ENCODE measurements around the gene MGAT4B. TPM values are rescaled to one million over a fixed set of nuclear protein-coding genes. Genes with fewer than 3 reads are reported as not detected.
A peak's percentile ranks its signal among the peaks of the same experiment; 100 is the strongest.

The MGAT4B gene
- total RNA-seq, 4 donors from 2014 or later, result 28.3 to 86.0 (median 61.4) TPM

GRCh38 chr5:179796877-179797608 lies 9.6 kb downstream of the MGAT4B start:
- Histone ChIP-seq H3K27ac (peak overlapping the region; percentile 62 to 81 (median 76)), H3K27me3 (no peaks in the 10 kb centered on the region), H3K9me3 (no peaks in the 10 kb centered on the region), H3K36me3 (peaks cover 0 to 35% of the 10 kb centered on the region in 2 donors), H3K4me3 (peak overlapping the region in 3 of 4 donors; percentile 55 to 65 (median 59)), H3K4me1 (peaks cover 19% of the 10 kb centered on the region in 2 donors)
- intact Hi-C loops (cut with DNase I; ENCODE audit: low total_unique reads) (loop anchor here (1.0 to 5.0 kb wide), 4 partner anchors 35 to 130 kb away; partner anchors contain the start of genes MAML1 and MRNIP), in situ Hi-C loops (cut with MboI; ENCODE audit: low sequenced_read_pairs in 4 of 4) (no loop called here)
- DNase-seq, result peak in 1 of 2 donors; percentile 15
- no peak for TF ChIP-seq CTCF (IDR thresholded peaks at IDR 0.05 in 4 of 5, conservative IDR thresholded peaks at IDR 0.05 in 1 of 5)
- no peak for TF ChIP-seq POLR2A (IDR thresholded peaks at IDR 0.05)
- no peak for ATAC-seq

GRCh38 chr5:179795863-179796833 lies 10.5 kb downstream of the MGAT4B start:
- DNase-seq (peak in 1 of 2 donors; percentile 68), ATAC-seq (peak; percentile 74 to 84)
- Histone ChIP-seq H3K4me3 (peak overlapping the region; percentile 55 to 65 (median 60)), H3K27ac (peak overlapping the region; percentile 62 to 81 (median 76)), H3K9me3 (no peaks in the 10 kb centered on the region), H3K27me3 (no peaks in the 10 kb centered on the region), H3K36me3 (peaks cover 0 to 32% of the 10 kb centered on the region in 2 donors), H3K4me1 (peaks cover 17 to 22% of the 10 kb centered on the region in 2 donors)
- in situ Hi-C loops (cut with MboI; ENCODE audit: low sequenced_read_pairs in 4 of 4), result no loop called here
- intact Hi-C loops (cut with DNase I; ENCODE audit: low total_unique reads), result loop anchor here (1.0 to 5.0 kb wide), 4 partner anchors 34 to 129 kb away; partner anchors contain the start of genes MAML1 and MRNIP
- TF ChIP-seq POLR2A (IDR thresholded peaks at IDR 0.05) (peak; percentile 45 to 46), CTCF (IDR thresholded peaks at IDR 0.05 in 4 of 5, conservative IDR thresholded peaks at IDR 0.05 in 1 of 5) (peak; percentile 60 to 95 (median 84))

- ATAC-seq, result peak in 1 of 2 donors; percentile 2
- Histone ChIP-seq H3K36me3 (peaks cover 0 to 25% of the 10 kb centered on the region in 2 donors), H3K4me1 (peaks cover 17 to 22% of the 10 kb centered on the region in 2 donors), H3K4me3 (peak overlapping the region; percentile 55 to 65 (median 60)), H3K27ac (peak overlapping the region in 2 of 4 donors; percentile 74 to 81), H3K27me3 (no peaks in the 10 kb centered on the region), H3K9me3 (no peaks in the 10 kb centered on the region)
- in situ Hi-C loops (cut with MboI; ENCODE audit: low sequenced_read_pairs in 4 of 4) (no loop called here), intact Hi-C loops (cut with DNase I; ENCODE audit: low total_unique reads) (loop anchor here (5.0 kb wide), 2 partner anchors 63 to 128 kb away; partner anchors contain the start of gene MAML1)
- no peak for TF ChIP-seq POLR2A (IDR thresholded peaks at IDR 0.05)
- TF ChIP-seq CTCF (IDR thresholded peaks at IDR 0.05 in 4 of 5, conservative IDR thresholded peaks at IDR 0.05 in 1 of 5), result no peak
- DNase-seq, result peak in 1 of 2 donors; percentile 32
Observed at GRCh38 chr5:179795049-179795862, 11.4 kb downstream of the MGAT4B start.

- H3K4me3 ChIP-seq, result peak overlapping the region in 1 of 4 donors; percentile 18
- DNase-seq (no peak), ATAC-seq (no peak)
- peaks cover 17 to 22% of the 10 kb centered on the region in 2 donors for H3K4me1 ChIP-seq
- TF ChIP-seq POLR2A (IDR thresholded peaks at IDR 0.05), result no peak
- TF ChIP-seq CTCF (IDR thresholded peaks at IDR 0.05 in 4 of 5, conservative IDR thresholded peaks at IDR 0.05 in 1 of 5), result no peak
- intact Hi-C loops (cut with DNase I; ENCODE audit: low total_unique reads), result no loop called here
- H3K9me3 ChIP-seq, result no peaks in the 10 kb centered on the region
- in situ Hi-C loops (cut with MboI; ENCODE audit: low sequenced_read_pairs in 4 of 4), result no loop called here
- no peaks in the 10 kb centered on the region for H3K27me3 ChIP-seq
- H3K27ac ChIP-seq, result no peak overlapping the region
- peaks cover 0 to 18% of the 10 kb centered on the region in 2 donors for H3K36me3 ChIP-seq
Observed at GRCh38 chr5:179794575-179794974, 12.1 kb downstream of the MGAT4B start.

Measured in gastrocnemius medialis (tissue), 4 donors.